Measurements from ENCODE around the gene SLC39A11. TPM values are rescaled to one million over a fixed set of nuclear protein-coding genes. Genes with fewer than 3 reads are reported as not detected.

The SLC39A11 gene
- total and polyA plus RNA-seq, 2 of the 13 experiments (the other 11 are each of a cell fraction or from before 2014, with no cell fraction given) = 17.2 to 31.5 TPM

DNA sequence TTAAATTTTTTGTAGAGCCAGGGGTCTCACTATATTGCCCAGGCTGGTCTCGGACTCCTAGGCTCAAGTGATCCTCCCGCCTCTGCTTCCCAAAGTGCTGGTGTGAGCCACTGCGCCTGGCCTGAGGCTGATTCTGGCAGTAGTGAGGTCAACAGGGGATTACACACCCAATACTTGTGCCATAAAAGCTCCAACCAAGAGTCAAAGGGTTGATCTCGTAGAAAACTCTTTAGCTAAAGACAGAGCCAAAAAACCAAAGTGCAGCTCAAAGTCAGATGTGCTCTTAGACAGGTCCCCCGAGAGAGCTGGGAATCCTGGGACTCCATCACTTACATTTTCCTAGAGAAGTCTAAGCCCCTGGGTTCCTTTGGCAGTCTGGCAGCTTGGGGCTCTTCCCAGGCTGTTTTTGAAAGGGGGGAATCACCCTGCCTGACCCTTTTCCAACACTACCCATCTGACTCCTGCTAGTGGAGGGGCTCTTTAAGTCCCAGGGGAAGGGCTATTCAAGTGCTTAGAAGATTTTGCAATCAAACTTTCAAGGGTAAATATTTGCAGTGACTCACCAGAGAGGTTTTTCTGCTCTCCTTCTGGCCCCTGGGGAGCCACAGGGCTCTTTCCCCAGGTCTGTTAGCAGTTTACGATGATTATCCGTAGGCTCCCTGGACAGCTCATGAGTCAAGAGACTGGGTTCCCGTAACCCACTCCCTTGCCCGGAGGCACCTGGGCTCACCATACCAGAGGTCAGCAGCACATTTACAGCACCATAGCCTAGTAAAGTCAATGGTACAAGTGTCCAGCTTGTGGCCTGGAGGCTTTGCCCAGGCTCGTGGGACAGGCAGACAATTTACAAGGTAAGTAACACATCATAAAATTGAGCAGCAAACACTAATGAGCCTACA, 408.7 kb downstream of the SLC39A11 start (continued):
- TF ChIP-seq ZNF292 (CRISPR knock-in tag; IDR thresholded peaks at IDR 0.05; ENCODE audit: borderline replicate concordance, low read depth) (peak; percentile 40; the same call in 1 of the 2 replicates), KLF16 (CRISPR knock-in tag; IDR thresholded peaks at IDR 0.05) (peak in 1 of 2 experiments; percentile 65; a peak in 1 of 4 replicates), PHF5A (CRISPR knock-in tag; IDR thresholded peaks at IDR 0.05; ENCODE audit: low read depth, unreplicated experiment) (no peak), MEF2D (CRISPR knock-in tag; IDR thresholded peaks at IDR 0.05) (peak; percentile 45; the same call in 1 of the 2 replicates), MYC (CRISPR knock-in tag; IDR thresholded peaks at IDR 0.05; ENCODE audit: borderline replicate concordance) (peak; percentile 67; the same call in 1 of the 2 replicates), ZNF546 (CRISPR knock-in tag; conservative IDR thresholded peaks at IDR 0.05) (no peak), MAFK (conservative IDR thresholded peaks at IDR 0.05 in 1 of 2, IDR thresholded peaks at IDR 0.05 in 1 of 2; ENCODE audit: low read length in 2 of 2) (no peak), ZNF251 (CRISPR knock-in tag; IDR thresholded peaks at IDR 0.05) (no peak), ZNF781 (CRISPR knock-in tag; IDR thresholded peaks at IDR 0.05; ENCODE audit: borderline replicate concordance, not compliant biosample characterization) (no peak), ZNF143 (CRISPR knock-in tag; IDR thresholded peaks at IDR 0.05) (peak; percentile 41; the same call in 1 of the 2 replicates), BCL6 (CRISPR knock-in tag; IDR thresholded peaks at IDR 0.05) (peak; percentile 77), SP1 (IDR thresholded peaks at IDR 0.05) (no peak), SP1 (CRISPR knock-in tag; IDR thresholded peaks at IDR 0.05) (no peak), ELF3 (CRISPR knock-in tag; IDR thresholded peaks at IDR 0.05) (peak; percentile 77; the same call in 1 of the 2 replicates), KLF11 (CRISPR knock-in tag; IDR thresholded peaks at IDR 0.05) (peak; percentile 61; the same call in 1 of the 2 replicates), HOXD1 (CRISPR knock-in tag; IDR thresholded peaks at IDR 0.05) (no peak), KMT2B (CRISPR knock-in tag; IDR thresholded peaks at IDR 0.05) (peak; percentile 13; the same call in 1 of the 2 replicates), CBX1 (IDR thresholded peaks at IDR 0.05; ENCODE audit: low read depth) (peak; percentile 40), MEIS1 (CRISPR knock-in tag; IDR thresholded peaks at IDR 0.05; ENCODE audit: borderline replicate concordance) (no peak; the same call in 1 of the 2 replicates), ZNF224 (CRISPR knock-in tag; IDR thresholded peaks at IDR 0.05) (0 out of 2 replicates have a peak, but pooled peaks have one; percentile 5), SYNCRIP (IDR thresholded peaks at IDR 0.05; ENCODE audit: insufficient read depth, low read depth, low read length) (no peak), POLR2AphosphoS5 (IDR thresholded peaks at IDR 0.05; ENCODE audit: low read depth, low read length) (no peak)
- TF ChIP-seq, protein P1, sequence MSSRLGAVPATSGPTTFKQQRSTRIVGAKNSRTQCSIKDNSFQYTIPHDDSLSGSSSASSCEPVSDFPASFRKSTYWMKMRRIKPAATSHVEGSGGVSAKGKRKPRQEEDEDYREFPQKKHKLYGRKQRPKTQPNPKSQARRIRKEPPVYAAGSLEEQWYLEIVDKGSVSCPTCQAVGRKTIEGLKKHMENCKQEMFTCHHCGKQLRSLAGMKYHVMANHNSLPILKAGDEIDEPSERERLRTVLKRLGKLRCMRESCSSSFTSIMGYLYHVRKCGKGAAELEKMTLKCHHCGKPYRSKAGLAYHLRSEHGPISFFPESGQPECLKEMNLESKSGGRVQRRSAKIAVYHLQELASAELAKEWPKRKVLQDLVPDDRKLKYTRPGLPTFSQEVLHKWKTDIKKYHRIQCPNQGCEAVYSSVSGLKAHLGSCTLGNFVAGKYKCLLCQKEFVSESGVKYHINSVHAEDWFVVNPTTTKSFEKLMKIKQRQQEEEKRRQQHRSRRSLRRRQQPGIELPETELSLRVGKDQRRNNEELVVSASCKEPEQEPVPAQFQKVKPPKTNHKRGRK (CRISPR knock-in tag; IDR thresholded peaks at IDR 0.05) = no peak
- TF ChIP-seq, protein P2, sequence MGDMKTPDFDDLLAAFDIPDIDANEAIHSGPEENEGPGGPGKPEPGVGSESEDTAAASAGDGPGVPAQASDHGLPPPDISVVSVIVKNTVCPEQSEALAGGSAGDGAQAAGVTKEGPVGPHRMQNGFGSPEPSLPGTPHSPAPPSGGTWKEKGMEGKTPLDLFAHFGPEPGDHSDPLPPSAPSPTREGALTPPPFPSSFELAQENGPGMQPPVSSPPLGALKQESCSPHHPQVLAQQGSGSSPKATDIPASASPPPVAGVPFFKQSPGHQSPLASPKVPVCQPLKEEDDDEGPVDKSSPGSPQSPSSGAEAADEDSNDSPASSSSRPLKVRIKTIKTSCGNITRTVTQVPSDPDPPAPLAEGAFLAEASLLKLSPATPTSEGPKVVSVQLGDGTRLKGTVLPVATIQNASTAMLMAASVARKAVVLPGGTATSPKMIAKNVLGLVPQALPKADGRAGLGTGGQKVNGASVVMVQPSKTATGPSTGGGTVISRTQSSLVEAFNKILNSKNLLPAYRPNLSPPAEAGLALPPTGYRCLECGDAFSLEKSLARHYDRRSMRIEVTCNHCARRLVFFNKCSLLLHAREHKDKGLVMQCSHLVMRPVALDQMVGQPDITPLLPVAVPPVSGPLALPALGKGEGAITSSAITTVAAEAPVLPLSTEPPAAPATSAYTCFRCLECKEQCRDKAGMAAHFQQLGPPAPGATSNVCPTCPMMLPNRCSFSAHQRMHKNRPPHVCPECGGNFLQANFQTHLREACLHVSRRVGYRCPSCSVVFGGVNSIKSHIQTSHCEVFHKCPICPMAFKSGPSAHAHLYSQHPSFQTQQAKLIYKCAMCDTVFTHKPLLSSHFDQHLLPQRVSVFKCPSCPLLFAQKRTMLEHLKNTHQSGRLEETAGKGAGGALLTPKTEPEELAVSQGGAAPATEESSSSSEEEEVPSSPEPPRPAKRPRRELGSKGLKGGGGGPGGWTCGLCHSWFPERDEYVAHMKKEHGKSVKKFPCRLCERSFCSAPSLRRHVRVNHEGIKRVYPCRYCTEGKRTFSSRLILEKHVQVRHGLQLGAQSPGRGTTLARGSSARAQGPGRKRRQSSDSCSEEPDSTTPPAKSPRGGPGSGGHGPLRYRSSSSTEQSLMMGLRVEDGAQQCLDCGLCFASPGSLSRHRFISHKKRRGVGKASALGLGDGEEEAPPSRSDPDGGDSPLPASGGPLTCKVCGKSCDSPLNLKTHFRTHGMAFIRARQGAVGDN (CRISPR knock-in tag; IDR thresholded peaks at IDR 0.05) = peak; percentile 47

Measured in HepG2 (cell line).